Measurements from ENCODE around the gene CNTNAP2.

The CNTNAP2 gene

DNA sequence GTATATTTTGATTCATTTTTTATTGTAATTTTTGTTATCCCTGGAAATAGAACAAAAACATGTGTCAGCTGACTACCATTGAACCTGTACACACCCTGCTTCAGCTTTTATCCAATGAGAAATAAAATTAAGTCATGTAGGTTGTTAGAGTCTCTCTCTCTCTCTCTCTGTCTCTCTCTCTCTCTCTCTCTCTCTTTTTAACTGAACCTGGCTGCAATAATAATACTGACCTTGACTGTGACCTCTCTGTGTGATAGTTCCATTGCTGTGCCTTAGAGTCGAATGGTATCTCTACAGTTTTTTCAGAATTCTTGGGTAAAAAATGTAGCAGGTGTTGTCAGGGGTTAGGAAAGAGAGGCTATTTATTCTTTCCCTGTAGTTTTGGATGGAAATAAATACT, 637.8 kb downstream of the CNTNAP2 start:
- H3K36me3 ChIP-seq, result no peaks in the 10 kb centered on the region
- peaks cover 0 to 16% (median 9%) of the 10 kb centered on the region in 11 experiments; a peak in 16 of 22 replicates for H3K9me3 ChIP-seq (replicated peaks in 1 of 11)
- H3K4me1 ChIP-seq, result no peaks in the 10 kb centered on the region
- no peak overlapping the region for H3K9ac ChIP-seq
- H3K4me2 ChIP-seq, result no peak overlapping the region
- no peaks in the 10 kb centered on the region for H4K20me1 ChIP-seq
- H3K27ac ChIP-seq, result no peak overlapping the region
- no peaks in the 10 kb centered on the region for H3K27me3 ChIP-seq
- H3K4me3 ChIP-seq, result no peak overlapping the region
- no peak for TF ChIP-seq Cebpa-rat (IDR thresholded peaks at IDR 0.05)

DNA sequence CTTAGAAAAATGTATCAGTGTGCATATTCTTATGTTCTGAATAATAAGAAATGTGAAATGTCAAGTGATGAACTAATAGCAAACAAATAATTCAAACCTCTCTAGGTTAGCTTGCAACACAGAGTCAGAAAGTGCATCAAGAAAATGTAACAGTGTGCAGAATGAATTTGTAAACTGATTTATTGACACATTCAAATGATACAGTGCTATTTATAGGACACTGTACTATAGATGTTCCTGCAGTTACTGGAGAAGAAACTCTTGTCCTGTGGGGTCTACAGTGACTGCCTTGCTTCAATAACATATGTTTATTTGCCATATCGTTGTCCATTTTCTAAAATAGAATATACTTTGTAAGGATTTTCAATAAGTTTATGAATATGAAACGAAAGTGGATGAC, 639.0 kb downstream of the CNTNAP2 start:
- Histone ChIP-seq H3K4me3 (no peak overlapping the region), H3K4me1 (no peaks in the 10 kb centered on the region), H3K4me2 (no peak overlapping the region), H3K9ac (no peak overlapping the region), H4K20me1 (no peaks in the 10 kb centered on the region), H3K36me3 (no peaks in the 10 kb centered on the region), H3K27me3 (no peaks in the 10 kb centered on the region), H3K27ac (no peak overlapping the region), H3K9me3 (replicated peaks in 1 of 11) (peaks cover 0 to 16% (median 9%) of the 10 kb centered on the region in 11 experiments; a peak in 16 of 22 replicates)
- TF ChIP-seq Cebpa-rat (IDR thresholded peaks at IDR 0.05), result no peak

DNA sequence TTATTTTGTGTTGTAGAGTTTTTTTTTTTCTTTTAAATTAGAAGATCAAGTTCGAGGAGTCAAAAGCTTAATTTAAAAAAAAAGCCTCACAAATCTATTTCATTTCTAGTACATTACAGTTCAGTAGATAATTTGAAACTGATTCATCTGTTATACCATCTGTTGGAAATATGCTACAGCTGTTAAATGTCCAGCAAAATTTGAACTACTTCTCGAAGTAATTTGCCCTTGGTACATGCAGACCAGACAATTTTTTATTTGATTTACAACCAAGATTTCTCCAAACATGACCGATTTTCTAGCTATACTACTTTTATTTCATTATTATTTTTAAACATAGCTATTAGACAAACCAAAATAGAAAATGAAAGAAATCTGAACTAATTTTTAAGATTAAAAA, 647.9 kb downstream of the CNTNAP2 start:
- Histone ChIP-seq H3K4me2 (no peak overlapping the region), H3K27ac (no peak overlapping the region), H3K4me3 (no peak overlapping the region)

DNA sequence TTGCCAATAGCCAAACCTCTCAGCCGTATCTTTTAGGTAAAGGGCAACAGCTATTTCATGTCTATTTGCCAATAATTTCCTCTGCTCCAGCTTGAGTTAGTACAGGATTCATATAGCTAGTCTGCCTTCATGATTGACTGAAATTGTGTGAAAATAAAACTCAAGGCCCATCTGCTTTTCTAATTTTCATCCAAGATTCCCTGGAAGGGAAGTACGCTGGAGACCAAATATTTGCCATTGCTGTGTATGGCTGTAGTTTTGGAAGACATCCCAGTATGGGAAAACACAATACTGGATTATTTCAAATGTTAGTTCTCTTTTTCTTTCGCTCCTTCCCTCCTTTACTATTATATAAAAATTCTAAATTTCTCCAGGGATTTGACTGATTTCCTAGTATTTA, 652.4 kb downstream of the CNTNAP2 start:
- Histone ChIP-seq H3K4me2 (no peak overlapping the region), H3K4me1 (no peaks in the 10 kb centered on the region), H3K27me3 (no peaks in the 10 kb centered on the region), H3K4me3 (no peak overlapping the region), H3K27ac (no peak overlapping the region), H4K20me1 (no peaks in the 10 kb centered on the region), H3K9ac (no peak overlapping the region), H3K9me3 (replicated peaks in 1 of 11) (no peaks in the 10 kb centered on the region), H3K36me3 (no peaks in the 10 kb centered on the region)
- TF ChIP-seq Cebpa-rat (IDR thresholded peaks at IDR 0.05), result no peak

More for the DNA sequence above, 647.9 kb downstream of the CNTNAP2 start:
- Histone ChIP-seq H3K27me3 (no peaks in the 10 kb centered on the region), H3K9ac (no peak overlapping the region), H3K36me3 (no peaks in the 10 kb centered on the region), H3K9me3 (replicated peaks in 1 of 11) (peaks cover 0 to 6% (median 0%) of the 10 kb centered on the region in 11 experiments; a peak in 1 of 22 replicates), H4K20me1 (no peaks in the 10 kb centered on the region), H3K4me1 (no peaks in the 10 kb centered on the region)
- no peak for TF ChIP-seq Cebpa-rat (IDR thresholded peaks at IDR 0.05)

DNA sequence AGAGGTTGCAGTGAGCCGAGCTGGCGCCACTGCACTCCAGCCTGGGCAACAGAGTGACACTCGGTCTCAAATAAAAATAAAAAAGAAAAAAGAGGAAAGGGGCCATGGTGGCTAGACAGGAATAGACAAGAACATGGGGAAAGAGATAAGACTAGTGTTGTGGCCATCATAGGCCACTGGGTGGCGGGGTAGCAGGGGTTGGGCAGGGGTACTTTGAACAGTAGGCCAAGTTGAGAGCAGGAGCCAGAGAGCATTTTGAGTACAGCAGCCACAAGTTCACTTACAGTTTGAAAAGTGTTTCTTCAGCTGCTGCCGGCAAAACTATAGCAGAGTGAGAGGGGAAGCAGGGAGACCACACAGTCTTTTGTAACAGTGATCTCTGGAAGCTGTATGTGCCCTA, 656.0 kb downstream of the CNTNAP2 start:
- no peaks in the 10 kb centered on the region for H3K4me1 ChIP-seq
- H3K9ac ChIP-seq, result no peak overlapping the region

DNA sequence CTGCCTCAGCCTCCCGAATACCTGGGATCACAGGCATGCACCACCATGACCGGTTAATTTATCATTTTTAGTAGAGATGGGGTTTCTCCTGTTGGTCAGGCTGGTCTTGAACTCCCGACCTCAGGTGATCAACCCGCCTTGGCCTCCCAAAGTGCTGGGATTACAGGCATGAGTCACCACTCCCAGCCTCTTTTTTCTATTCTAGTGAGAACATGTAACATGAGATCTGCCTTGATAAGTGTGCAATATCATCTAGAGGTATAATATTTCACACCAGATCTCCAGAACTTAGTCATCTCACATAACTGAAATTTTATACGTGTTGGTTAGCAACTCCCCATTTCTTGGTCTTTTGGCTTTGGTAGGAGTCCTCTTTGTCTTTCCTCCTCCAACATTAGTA, 656.9 kb downstream of the CNTNAP2 start:
- TF ChIP-seq Cebpa-rat (IDR thresholded peaks at IDR 0.05), result no peak
- no peaks in the 10 kb centered on the region for H3K9me3 ChIP-seq (replicated peaks in 1 of 11)
- no peaks in the 10 kb centered on the region for H3K36me3 ChIP-seq
- no peak overlapping the region for H3K27ac ChIP-seq
- H3K4me1 ChIP-seq, result no peaks in the 10 kb centered on the region
- no peak overlapping the region for H3K9ac ChIP-seq
- H3K4me3 ChIP-seq, result no peak overlapping the region
- H3K27me3 ChIP-seq, result no peaks in the 10 kb centered on the region
- no peaks in the 10 kb centered on the region for H4K20me1 ChIP-seq
- H3K4me2 ChIP-seq, result no peak overlapping the region

More for the DNA sequence above, 656.0 kb downstream of the CNTNAP2 start:
- H3K27ac ChIP-seq, result no peak overlapping the region
- no peaks in the 10 kb centered on the region for H3K36me3 ChIP-seq
- H3K4me2 ChIP-seq, result no peak overlapping the region
- no peak overlapping the region for H3K4me3 ChIP-seq
- H4K20me1 ChIP-seq, result no peaks in the 10 kb centered on the region
- no peak for TF ChIP-seq Cebpa-rat (IDR thresholded peaks at IDR 0.05)
- no peaks in the 10 kb centered on the region for H3K9me3 ChIP-seq (replicated peaks in 1 of 11)
- H3K27me3 ChIP-seq, result no peaks in the 10 kb centered on the region

DNA sequence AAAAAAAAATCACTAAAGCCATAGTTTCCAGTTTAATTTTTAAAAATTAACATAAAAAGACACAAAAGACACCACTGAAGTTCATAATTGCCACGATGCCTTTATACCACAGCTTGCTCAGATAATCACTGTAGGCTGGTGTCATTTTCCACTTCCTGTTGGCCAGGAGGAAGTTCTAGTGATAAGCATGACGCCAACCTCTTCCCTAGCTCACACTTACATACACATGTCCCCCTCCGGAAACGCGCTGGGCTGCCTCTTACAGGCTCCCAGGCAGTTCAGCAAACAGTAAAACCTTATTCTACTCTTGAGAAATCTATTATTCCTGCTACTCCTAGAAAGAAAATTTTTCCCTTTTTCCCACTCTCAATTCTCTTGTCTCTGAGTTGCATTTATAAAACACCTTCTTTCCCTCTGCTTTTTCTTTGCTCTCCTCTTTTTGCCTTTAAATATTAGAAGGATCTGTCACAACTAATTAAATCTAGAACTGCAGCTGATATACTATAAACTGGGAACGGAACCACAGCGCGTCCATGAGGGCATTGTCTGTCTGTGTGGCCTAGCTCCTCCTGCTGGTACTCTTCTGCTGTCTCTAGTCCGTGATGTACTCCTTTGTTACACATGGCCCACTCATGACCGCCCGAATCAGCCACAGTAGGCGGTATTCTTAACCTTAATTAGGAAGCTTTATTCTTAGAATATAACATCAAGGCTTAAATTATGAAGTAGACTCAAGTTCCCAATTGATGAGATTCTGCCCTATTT, 664.9 kb downstream of the CNTNAP2 start:
- no peaks in the 10 kb centered on the region for H3K36me3 ChIP-seq
- TF ChIP-seq Cebpa-rat (IDR thresholded peaks at IDR 0.05), result no peak
- H3K9ac ChIP-seq, result no peak overlapping the region
- H3K27ac ChIP-seq, result no peak overlapping the region
- no peak overlapping the region for H3K4me3 ChIP-seq
- H3K27me3 ChIP-seq, result no peaks in the 10 kb centered on the region
- H3K9me3 ChIP-seq (replicated peaks in 1 of 11), result peaks cover 0 to 7% (median 0%) of the 10 kb centered on the region in 11 experiments; a peak in 1 of 22 replicates
- H3K4me1 ChIP-seq, result no peaks in the 10 kb centered on the region
- no peaks in the 10 kb centered on the region for H4K20me1 ChIP-seq
- no peak overlapping the region for H3K4me2 ChIP-seq

DNA sequence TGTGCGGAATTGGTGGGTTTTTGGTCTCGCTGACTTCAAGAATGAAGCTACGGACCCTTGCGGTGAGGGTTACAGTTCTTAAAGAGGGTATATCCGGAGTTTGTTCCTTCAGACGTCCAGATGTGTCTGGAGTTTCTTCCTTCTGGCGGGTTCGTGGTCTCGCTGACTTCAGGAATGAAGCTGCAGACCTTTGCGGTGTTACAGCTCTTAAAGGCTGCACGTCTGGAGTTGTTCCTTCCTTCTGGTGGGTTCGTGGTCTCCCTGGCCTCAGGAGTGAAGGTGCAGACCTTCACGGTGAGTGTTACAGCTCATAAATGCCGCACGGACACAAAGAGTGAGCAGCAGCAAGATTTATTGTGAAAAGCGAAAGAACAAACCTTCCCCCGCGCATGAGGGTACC, 670.7 kb downstream of the CNTNAP2 start:
- Histone ChIP-seq H4K20me1 (no peaks in the 10 kb centered on the region), H3K9me3 (replicated peaks in 1 of 11) (peaks cover 6 to 15% (median 14%) of the 10 kb centered on the region in 11 experiments; a peak in 19 of 22 replicates), H3K9ac (no peak overlapping the region), H3K4me2 (no peak overlapping the region), H3K4me3 (no peak overlapping the region), H3K27me3 (no peaks in the 10 kb centered on the region), H3K4me1 (no peaks in the 10 kb centered on the region), H3K27ac (no peak overlapping the region), H3K36me3 (no peaks in the 10 kb centered on the region)
- no peak for TF ChIP-seq Cebpa-rat (IDR thresholded peaks at IDR 0.05)

DNA sequence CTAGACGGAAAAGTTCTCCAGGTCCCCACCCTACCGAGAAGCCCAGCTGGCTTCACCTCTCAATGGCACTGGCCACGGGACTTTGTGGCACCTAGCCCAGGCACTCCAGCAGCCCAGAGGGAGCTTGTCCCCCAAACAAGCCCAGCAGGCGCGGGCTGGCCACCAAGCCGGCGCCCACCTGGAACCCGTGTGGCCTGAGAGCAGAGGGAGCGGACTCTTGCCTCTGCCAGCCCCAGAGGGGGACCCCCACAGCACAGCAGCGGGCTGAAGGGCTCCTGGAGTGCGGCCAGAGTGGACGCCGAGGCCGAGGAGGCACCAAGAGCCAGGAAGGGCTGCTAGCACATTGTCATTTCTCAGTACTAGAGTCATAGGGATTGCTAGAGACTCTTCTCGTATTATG, 671.4 kb downstream of the CNTNAP2 start:
- H3K9ac ChIP-seq, result no peak overlapping the region
- no peak overlapping the region for H3K4me2 ChIP-seq
- no peaks in the 10 kb centered on the region for H4K20me1 ChIP-seq
- H3K9me3 ChIP-seq (replicated peaks in 1 of 11), result peaks cover 6 to 15% (median 14%) of the 10 kb centered on the region in 11 experiments; a peak in 19 of 22 replicates
- no peaks in the 10 kb centered on the region for H3K4me1 ChIP-seq
- no peak overlapping the region for H3K27ac ChIP-seq
- no peaks in the 10 kb centered on the region for H3K36me3 ChIP-seq
- no peak for TF ChIP-seq Cebpa-rat (IDR thresholded peaks at IDR 0.05)
- no peak overlapping the region for H3K4me3 ChIP-seq
- H3K27me3 ChIP-seq, result no peaks in the 10 kb centered on the region

Measured in BLaER1 treated with 17β-estradiol and CSF1 and Interleukin-3, amounts not matched to agents 10 nM and 100 nM (cell line).